ENCODE results near the gene ANKRD1. TPM values are rescaled to one million over a fixed set of nuclear protein-coding genes. Genes with fewer than 3 reads are reported as not detected.
A peak's percentile ranks its signal among the peaks of the same experiment; 100 is the strongest.

The ANKRD1 gene
- total RNA-seq, 2 donors from 2014 or later = 20.0 TPM; not detected in 1

DNA sequence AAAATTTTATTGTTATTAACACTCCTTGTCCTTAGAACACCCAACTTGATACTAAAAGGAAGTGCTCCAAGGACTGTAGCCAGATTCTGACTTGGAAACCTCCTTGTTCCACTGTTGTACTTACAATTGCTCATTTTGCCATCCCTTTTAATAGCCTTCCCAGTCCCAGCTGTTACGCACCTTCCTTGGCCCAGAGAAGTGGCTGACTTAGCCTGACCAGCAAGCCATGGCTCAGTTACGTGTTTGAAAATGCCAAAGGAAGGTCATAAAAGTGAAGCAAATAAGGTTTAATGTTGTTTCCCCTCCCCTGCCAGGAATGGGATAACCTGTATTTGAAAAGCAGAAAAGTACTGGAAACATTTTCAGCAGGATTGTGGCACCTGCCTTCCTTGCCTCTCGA, 3.7 kb upstream of the ANKRD1 start:
- Histone ChIP-seq H3K27me3 (replicated peaks; ENCODE audit: insufficient read depth) (peaks cover 6% of the 10 kb centered on the region), H3K9me3 (no peaks in the 10 kb centered on the region), H3K36me3 (no peaks in the 10 kb centered on the region), H3K27ac (peak overlapping the region in 1 of 2 donors; percentile 28), H3K4me3 (no peak overlapping the region), H3K4me1 (replicated peaks) (no peaks in the 10 kb centered on the region)
- DNase-seq (ENCODE audit: low spot score) = peak; percentile 72
- intact Hi-C loops (cut with DNase I) = no loop called here
- TF ChIP-seq POLR2A (IDR thresholded peaks at IDR 0.05) (no peak), POLR2AphosphoS5 (IDR thresholded peaks at IDR 0.05) (peak; percentile 86)
- TF ChIP-seq, protein P1, sequence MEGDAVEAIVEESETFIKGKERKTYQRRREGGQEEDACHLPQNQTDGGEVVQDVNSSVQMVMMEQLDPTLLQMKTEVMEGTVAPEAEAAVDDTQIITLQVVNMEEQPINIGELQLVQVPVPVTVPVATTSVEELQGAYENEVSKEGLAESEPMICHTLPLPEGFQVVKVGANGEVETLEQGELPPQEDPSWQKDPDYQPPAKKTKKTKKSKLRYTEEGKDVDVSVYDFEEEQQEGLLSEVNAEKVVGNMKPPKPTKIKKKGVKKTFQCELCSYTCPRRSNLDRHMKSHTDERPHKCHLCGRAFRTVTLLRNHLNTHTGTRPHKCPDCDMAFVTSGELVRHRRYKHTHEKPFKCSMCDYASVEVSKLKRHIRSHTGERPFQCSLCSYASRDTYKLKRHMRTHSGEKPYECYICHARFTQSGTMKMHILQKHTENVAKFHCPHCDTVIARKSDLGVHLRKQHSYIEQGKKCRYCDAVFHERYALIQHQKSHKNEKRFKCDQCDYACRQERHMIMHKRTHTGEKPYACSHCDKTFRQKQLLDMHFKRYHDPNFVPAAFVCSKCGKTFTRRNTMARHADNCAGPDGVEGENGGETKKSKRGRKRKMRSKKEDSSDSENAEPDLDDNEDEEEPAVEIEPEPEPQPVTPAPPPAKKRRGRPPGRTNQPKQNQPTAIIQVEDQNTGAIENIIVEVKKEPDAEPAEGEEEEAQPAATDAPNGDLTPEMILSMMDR (IDR thresholded peaks at IDR 0.05) = no peak
- 32% methylated on average over 3 of the region's 3 CpGs for WGBS

DNA sequence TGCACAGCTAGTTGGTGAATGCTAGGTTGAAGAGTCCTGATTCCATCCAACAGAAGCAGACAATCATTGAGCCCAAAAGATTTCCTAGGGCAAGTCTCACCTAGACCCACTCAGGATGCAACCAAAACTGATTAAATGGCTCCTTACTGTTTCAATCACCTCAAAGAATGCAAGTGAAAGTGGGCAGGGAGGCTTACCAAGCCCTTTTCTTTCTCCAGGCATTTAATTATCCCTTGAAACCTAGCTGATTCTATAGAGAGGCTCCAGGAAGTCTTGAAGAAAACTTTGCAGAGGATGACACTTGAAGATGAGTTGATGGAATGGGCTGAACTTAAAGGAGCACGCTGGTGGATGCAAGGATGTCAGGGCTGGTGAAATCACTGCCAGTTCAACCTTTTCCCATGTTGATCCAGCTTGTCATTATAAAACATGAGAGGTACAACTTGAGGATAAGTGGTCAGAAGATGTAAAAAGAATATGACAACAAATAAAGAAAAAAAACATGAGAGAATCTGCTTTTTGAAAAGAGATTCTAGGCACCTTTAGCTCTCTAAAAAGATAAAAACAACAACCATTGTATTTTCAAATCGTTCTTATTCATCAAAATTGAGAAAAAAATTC, 2.3 kb upstream of the ANKRD1 start:
- Histone ChIP-seq H3K9me3 (no peaks in the 10 kb centered on the region), H3K27me3 (replicated peaks; ENCODE audit: insufficient read depth) (peaks cover 6% of the 10 kb centered on the region), H3K4me3 (no peak overlapping the region), H3K36me3 (no peaks in the 10 kb centered on the region), H3K27ac (no peak overlapping the region), H3K4me1 (replicated peaks) (no peaks in the 10 kb centered on the region)
- intact Hi-C loops (cut with DNase I) = no loop called here
- 83% methylated on average over 2 of the region's 2 CpGs for WGBS
- DNase-seq (ENCODE audit: low spot score) = no peak
- TF ChIP-seq POLR2A (IDR thresholded peaks at IDR 0.05) = no peak
- TF ChIP-seq, protein P1 (IDR thresholded peaks at IDR 0.05) = no peak
- TF ChIP-seq POLR2AphosphoS5 (IDR thresholded peaks at IDR 0.05) = no peak

DNA sequence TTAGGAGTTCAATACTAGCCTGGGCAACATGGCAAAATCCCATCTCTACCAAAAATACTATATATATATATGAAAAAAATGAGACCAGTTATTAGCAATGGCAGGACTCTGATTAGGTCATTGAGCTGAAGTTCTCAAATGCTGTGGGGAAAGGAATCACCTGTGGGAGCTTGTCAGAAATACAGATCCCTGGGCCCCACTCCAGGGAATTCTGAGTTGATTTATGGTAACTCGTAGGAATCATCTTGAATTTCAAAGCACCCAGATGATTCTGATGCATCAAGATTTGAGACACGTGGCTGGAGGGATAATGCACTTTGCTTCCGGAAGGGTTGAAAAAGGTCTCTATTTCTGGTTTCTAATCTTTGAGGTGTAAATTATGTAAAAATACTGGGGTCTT, 1.0 kb upstream of the ANKRD1 start:
- H3K9me3 ChIP-seq = no peaks in the 10 kb centered on the region
- 88% methylated on average over 3 of the region's 3 CpGs for WGBS
- no peak overlapping the region for H3K4me3 ChIP-seq
- DNase-seq (ENCODE audit: low spot score) = no peak
- no peaks in the 10 kb centered on the region for H3K36me3 ChIP-seq
- intact Hi-C loops (cut with DNase I) = no loop called here
- peaks cover 6% of the 10 kb centered on the region for H3K4me1 ChIP-seq (replicated peaks)
- peaks cover 6% of the 10 kb centered on the region for H3K27me3 ChIP-seq (replicated peaks; ENCODE audit: insufficient read depth)
- TF ChIP-seq, protein P1 (IDR thresholded peaks at IDR 0.05) = no peak
- no peak for TF ChIP-seq POLR2A (IDR thresholded peaks at IDR 0.05)
- no peak for TF ChIP-seq POLR2AphosphoS5 (IDR thresholded peaks at IDR 0.05)
- H3K27ac ChIP-seq = no peak overlapping the region

DNA sequence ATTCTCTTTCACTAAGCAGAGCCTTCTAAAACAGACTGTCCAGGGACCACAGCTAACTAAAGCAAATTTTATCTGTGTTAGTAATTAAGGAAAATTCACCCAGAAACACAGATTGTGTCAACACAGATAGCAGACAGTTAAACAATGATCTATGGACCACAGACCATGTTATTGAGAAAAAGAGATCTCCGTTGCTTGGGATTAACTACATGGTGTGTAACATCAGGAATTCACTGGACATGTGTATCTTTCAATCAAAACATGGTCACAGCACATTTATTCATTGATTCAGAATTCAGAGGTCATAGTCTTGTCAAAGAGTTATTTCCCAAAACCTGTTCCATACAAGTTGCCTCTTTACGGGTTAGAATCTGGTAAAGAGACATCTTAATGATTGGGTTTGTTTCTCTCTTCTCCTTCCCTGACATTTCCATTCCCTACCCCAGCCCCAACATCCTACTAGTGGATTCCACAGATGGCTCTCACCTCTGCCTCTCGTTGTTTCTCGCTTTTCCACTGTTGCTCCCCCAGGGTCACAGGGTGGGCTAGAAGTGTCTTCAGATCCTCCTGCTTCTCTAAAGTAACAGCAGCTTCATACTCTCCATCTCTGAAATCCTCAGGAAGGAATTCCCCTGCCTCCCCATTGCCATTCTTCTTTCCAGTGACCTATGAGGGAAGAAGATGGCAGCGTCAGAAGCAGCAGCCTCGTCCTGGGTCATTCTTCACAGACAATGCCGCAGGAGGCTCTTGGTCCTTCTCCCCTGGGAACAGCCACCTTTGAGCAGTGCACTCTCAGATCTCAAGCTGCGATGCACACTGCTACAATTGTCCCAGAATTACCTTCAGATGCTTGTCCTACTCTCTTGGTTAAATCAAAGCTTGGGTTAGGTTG, 958 bp downstream of the ANKRD1 start:
- H3K9me3 ChIP-seq = no peaks in the 10 kb centered on the region
- no peak for DNase-seq (ENCODE audit: low spot score)
- peaks cover 6% of the 10 kb centered on the region for H3K27me3 ChIP-seq (replicated peaks; ENCODE audit: insufficient read depth)
- H3K36me3 ChIP-seq = no peaks in the 10 kb centered on the region
- TF ChIP-seq POLR2A (IDR thresholded peaks at IDR 0.05) (no peak), POLR2AphosphoS5 (IDR thresholded peaks at IDR 0.05) (no peak)
- TF ChIP-seq, protein P1 (IDR thresholded peaks at IDR 0.05) = no peak
- intact Hi-C loops (cut with DNase I) = loop anchor here (5.0 to 10.0 kb wide), 2 partner anchors 47 to 245 kb away; no protein-coding TSS in a partner anchor
- peaks cover 6% of the 10 kb centered on the region for H3K4me1 ChIP-seq (replicated peaks)
- H3K4me3 ChIP-seq = no peak overlapping the region
- 92% methylated on average over 8 of the region's 8 CpGs for WGBS
- H3K27ac ChIP-seq = no peak overlapping the region
